ENCODE measurements around the gene FSCN2.

Gene FSCN2

GRCh38 chr17:81498953-81499600, 29.1 kb upstream of the FSCN2 start:
- no peak overlapping the region for H3K4me3 ChIP-seq (ENCODE audit: low read length)
- TF ChIP-seq ZNF274 (IDR thresholded peaks at IDR 0.05; ENCODE audit: low read depth, low read length), result no peak

GRCh38 chr17:81499601-81499970, 28.6 kb upstream of the FSCN2 start:
- TF ChIP-seq ZNF274 (IDR thresholded peaks at IDR 0.05; ENCODE audit: low read depth, low read length), result no peak
- H3K4me3 ChIP-seq (ENCODE audit: low read length), result no peak overlapping the region

- H3K4me3 ChIP-seq (ENCODE audit: low read length), result no peak overlapping the region
- no peak for TF ChIP-seq ZNF274 (IDR thresholded peaks at IDR 0.05; ENCODE audit: low read depth, low read length)
Observed at GRCh38 chr17:81500047-81500446, 28.1 kb upstream of the FSCN2 start.

GRCh38 chr17:81502471-81503017, 25.6 kb upstream of the FSCN2 start:
- TF ChIP-seq ZNF274 (IDR thresholded peaks at IDR 0.05; ENCODE audit: low read depth, low read length), result no peak

GRCh38 chr17:81503619-81504018, 24.6 kb upstream of the FSCN2 start:
- no peak for TF ChIP-seq ZNF274 (IDR thresholded peaks at IDR 0.05; ENCODE audit: low read depth, low read length)
- no peak overlapping the region for H3K4me3 ChIP-seq (ENCODE audit: low read length)

More at GRCh38 chr17:81502471-81503017, 25.6 kb upstream of the FSCN2 start:
- no peak overlapping the region for H3K4me3 ChIP-seq (ENCODE audit: low read length)

- H3K4me3 ChIP-seq (ENCODE audit: low read length), result no peak overlapping the region; the same call in 1 of the 2 replicates
- no peak for TF ChIP-seq ZNF274 (IDR thresholded peaks at IDR 0.05; ENCODE audit: low read depth, low read length)
Observed at GRCh38 chr17:81508639-81509206, 19.5 kb upstream of the FSCN2 start.

GRCh38 chr17:81509207-81509971, 18.8 kb upstream of the FSCN2 start:
- H3K4me3 ChIP-seq (ENCODE audit: low read length), result peak overlapping the region; percentile 97
- TF ChIP-seq ZNF274 (IDR thresholded peaks at IDR 0.05; ENCODE audit: low read depth, low read length), result no peak

GRCh38 chr17:81509972-81510784, 18.0 kb upstream of the FSCN2 start:
- H3K4me3 ChIP-seq (ENCODE audit: low read length), result peak overlapping the region; percentile 97
- TF ChIP-seq ZNF274 (IDR thresholded peaks at IDR 0.05; ENCODE audit: low read depth, low read length), result no peak

GRCh38 chr17:81510785-81511553, 17.2 kb upstream of the FSCN2 start:
- no peak for TF ChIP-seq ZNF274 (IDR thresholded peaks at IDR 0.05; ENCODE audit: low read depth, low read length)
- H3K4me3 ChIP-seq (ENCODE audit: low read length), result peak overlapping the region; percentile 97

- no peak for TF ChIP-seq ZNF274 (IDR thresholded peaks at IDR 0.05; ENCODE audit: low read depth, low read length)
- H3K4me3 ChIP-seq (ENCODE audit: low read length), result peak overlapping the region; percentile 97
Observed at GRCh38 chr17:81511554-81511803, 16.7 kb upstream of the FSCN2 start.

- no peak for TF ChIP-seq ZNF274 (IDR thresholded peaks at IDR 0.05; ENCODE audit: low read depth, low read length)
- H3K4me3 ChIP-seq (ENCODE audit: low read length), result peak overlapping the region; percentile 97
Observed at GRCh38 chr17:81511804-81512561, 16.2 kb upstream of the FSCN2 start.

- TF ChIP-seq ZNF274 (IDR thresholded peaks at IDR 0.05; ENCODE audit: low read depth, low read length), result no peak
- H3K4me3 ChIP-seq (ENCODE audit: low read length), result peak within 1 kb of the TSS; percentile 97
Observed at GRCh38 chr17:81512562-81513371, 15.4 kb upstream of the FSCN2 start, which contains the start of gene ACTG1. TSS of gene ACTG1 (minus strand) at chr17:81512799. CDS start at chr17:81512354, 445 bp downstream.

Measured in GM08714 (cell line).